GM23248 (cell line): Measurements from ENCODE around the gene ULK4. TPM values are rescaled to one million over a fixed set of nuclear protein-coding genes. Genes with fewer than 3 reads are reported as not detected.

ENCODE experiments used
- DNase-seq: peaks from one replicate; pipeline ENCODE4 v3.0.0-alpha.2; 2015
- H2AFZ ChIP-seq: fragments of 200-600 bp; sonication (generic); 2 replicates; pipeline ENCODE4 v1.6.1; 2016; ENCODE audit warnings: antibody characterized with exemption
- H3F3A ChIP-seq: fragments of 200-600 bp; sonication (generic); 2 replicates; pipeline ENCODE4 v1.6.1; 2016; ENCODE audit warnings: mild to moderate bottlenecking, antibody characterized with exemption, mixed run types; ENCODE audit not compliant: insufficient read depth
- H3K27ac ChIP-seq: fragments of 200-600 bp; sonication (generic); 2 replicates; pipeline ENCODE4 v1.5.1; 2016; ENCODE audit warnings: mild to moderate bottlenecking
- H3K27me3 ChIP-seq: fragments of 200-600 bp; sonication (generic); replicated peaks from 2 replicates; pipeline ENCODE4 v1.6.1; 2016; ENCODE audit warnings: mild to moderate bottlenecking; ENCODE audit not compliant: insufficient read depth
- H3K36me3 ChIP-seq: fragments of 200-600 bp; sonication (generic); 2 replicates; pipeline ENCODE4 v1.6.1; 2016; ENCODE audit warnings: low read depth, mild to moderate bottlenecking
- H3K4me1 ChIP-seq: fragments of 200-600 bp; sonication (generic); 2 replicates; pipeline ENCODE4 v1.6.1; 2016; ENCODE audit warnings: mild to moderate bottlenecking; ENCODE audit not compliant: insufficient read depth
- H3K4me2 ChIP-seq: fragments of 200-600 bp; sonication (generic); one replicate; pipeline ENCODE4 v1.6.1; 2016; ENCODE audit warnings: mild to moderate bottlenecking; ENCODE audit not compliant: unreplicated experiment
- H3K4me3 ChIP-seq: fragments of 200-600 bp; sonication (generic); 2 replicates; pipeline ENCODE4 v1.5.1; 2016; ENCODE audit warnings: mild to moderate bottlenecking
- H3K79me2 ChIP-seq: fragments of 200-600 bp; sonication (generic); 2 replicates; pipeline ENCODE4 v1.6.1; 2016; ENCODE audit warnings: mild to moderate bottlenecking; ENCODE audit not compliant: insufficient read depth
- H3K9ac ChIP-seq: fragments of 200-600 bp; sonication (generic); 2 replicates; pipeline ENCODE4 v1.6.1; 2016; ENCODE audit warnings: mild to moderate bottlenecking
- H3K9me2 ChIP-seq: fragments of 200-600 bp; sonication (generic); 2 replicates; pipeline ENCODE4 v1.6.1; 2016; ENCODE audit warnings: mixed run types, mild to moderate bottlenecking, moderate library complexity; ENCODE audit not compliant: insufficient read depth
- H3K9me3 ChIP-seq: fragments of 200-600 bp; sonication (generic); one replicate; pipeline ENCODE4 v1.6.1; 2017; ENCODE audit warnings: low read depth
- H4K20me1 ChIP-seq: fragments of 200-600 bp; sonication (generic); 2 replicates; pipeline ENCODE4 v1.6.0; 2016; ENCODE audit not compliant: insufficient read depth
- EZH2 ChIP-seq: fragments of 200-600 bp; sonication (generic); IDR thresholded peaks from 2 replicates; pipeline ENCODE4 v1.6.1; 2018; ENCODE audit warnings: antibody characterized with exemption, mild to moderate bottlenecking; ENCODE audit not compliant: insufficient read depth, poor library complexity, severe bottlenecking
- EZH2phosphoT487 ChIP-seq: fragments of 200-600 bp; sonication (generic); IDR thresholded peaks from 2 replicates; pipeline ENCODE4 v1.6.1; 2018; ENCODE audit warnings: antibody characterized with exemption, moderate library complexity, mild to moderate bottlenecking, low read depth; ENCODE audit not compliant: insufficient read depth
- WGBS, 2 experiments: methylation state at CpG; one replicate each; pipeline ENCODE4 v1.1.6; 2015 to 2017; ENCODE audit warnings: low lambda C conversion rate in 2 of 2, low coverage in 1 of 2; ENCODE audit errors: missing lambda C conversion rate in 2 of 2; 5-methylcytosine and 5-hydroxymethylcytosine counted together
- in situ Hi-C: fragments of 300-500 bp; cut with MboI; formaldehyde crosslinking; loops from 2 replicates; pipeline ENCODE4 v1.15.0; 2020
- polyA plus RNA-seq: library from polyadenylated mRNA; unstranded; fragments of >200 nt; fragmentation: Nextera tagmentation; extraction: Ambion mirVana; gene quantifications from 2 replicates; pipeline ENCODE4 v1.2.1, GENCODE V29; 2016
- total RNA-seq: library from RNA; depleted of rRNA; stranded (reverse); fragments of >200 nt; shearing (Covaris generic); gene quantifications from 2 replicates; pipeline ENCODE4 v1.2.3, GENCODE V29; 2014

The ULK4 gene
- total and polyA plus RNA-seq, 2 experiments from 2014 or later = 3.5 to 20.3 TPM

DNA sequence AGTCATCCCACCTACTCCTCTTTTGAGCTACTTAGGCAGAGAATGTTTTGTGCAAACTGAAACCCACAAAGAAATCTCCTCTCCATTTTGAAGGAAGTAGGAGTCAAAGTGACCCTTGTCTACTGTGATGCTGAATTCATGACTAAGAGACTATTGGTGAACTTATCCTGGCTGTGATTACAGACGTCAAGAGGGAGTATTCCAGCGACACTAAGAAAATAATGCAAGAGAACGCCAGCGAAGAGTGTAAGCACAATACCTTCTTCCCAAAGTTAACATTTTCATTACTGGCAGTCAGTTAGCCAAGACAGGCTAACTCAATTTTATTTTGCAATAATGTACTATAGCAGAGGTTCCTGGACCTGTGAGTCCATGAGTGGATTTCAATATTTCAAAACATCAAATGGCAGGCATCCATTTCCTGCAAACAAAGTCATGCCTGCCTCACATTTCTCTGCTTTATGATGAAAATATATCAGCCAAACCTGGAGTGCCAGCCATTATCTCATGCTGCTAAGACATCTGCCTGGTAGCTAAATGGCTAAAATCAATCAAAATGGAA is 703.6 kb downstream of the ULK4 start:
- Histone ChIP-seq H3K27ac (no peak overlapping the region), H3K36me3 (no peaks in the 10 kb centered on the region), H3K4me1 (peaks cover 9% of the 10 kb centered on the region), H4K20me1 (no peaks in the 10 kb centered on the region), H3K9me2 (no peaks in the 10 kb centered on the region), H2AFZ (no peak overlapping the region), H3K9me3 (no peaks in the 10 kb centered on the region), H3K27me3 (no peaks in the 10 kb centered on the region), H3F3A (peaks cover 11% of the 10 kb centered on the region; the same call in 1 of the 2 replicates), H3K4me2 (no peak overlapping the region), H3K9ac (no peak overlapping the region), H3K79me2 (no peaks in the 10 kb centered on the region), H3K4me3 (no peak overlapping the region)
- in situ Hi-C loops = no loop called here
- 92 to 94% methylated on average over 4 of the region's 4 CpGs for WGBS, 2 experiments
- DNase-seq = no peak
- TF ChIP-seq EZH2phosphoT487 = no peak
- TF ChIP-seq EZH2 = no peak

- Histone ChIP-seq H3K9me3 (no peaks in the 10 kb centered on the region), H3K9me2 (no peaks in the 10 kb centered on the region), H3K4me1 (no peaks in the 10 kb centered on the region), H3K27me3 (no peaks in the 10 kb centered on the region), H3K9ac (no peak overlapping the region), H3K4me2 (no peak overlapping the region), H4K20me1 (no peaks in the 10 kb centered on the region), H3F3A (no peaks in the 10 kb centered on the region), H3K36me3 (no peaks in the 10 kb centered on the region), H2AFZ (no peak overlapping the region), H3K4me3 (no peak overlapping the region), H3K79me2 (no peaks in the 10 kb centered on the region), H3K27ac (no peak overlapping the region)
- DNase-seq = no peak
- WGBS, 2 experiments = 75 to 93% methylated on average over 1 of the region's 1 CpG
- TF ChIP-seq EZH2phosphoT487 (no peak), EZH2 (no peak)
- in situ Hi-C loops = no loop called here
Observed at GRCh38 chr3:41251593-41251992, 710.3 kb downstream of the ULK4 start.

GRCh38 chr3:41250825-41251224 is 711.1 kb downstream of the ULK4 start:
- H4K20me1 ChIP-seq = no peaks in the 10 kb centered on the region
- no peak overlapping the region for H3K9ac ChIP-seq
- no peak overlapping the region for H2AFZ ChIP-seq
- H3K9me2 ChIP-seq = no peaks in the 10 kb centered on the region
- TF ChIP-seq EZH2 (no peak), EZH2phosphoT487 (no peak)
- 63 to 69% methylated on average over 2 of the region's 2 CpGs for WGBS, 2 experiments
- no peaks in the 10 kb centered on the region for H3K36me3 ChIP-seq
- H3F3A ChIP-seq = no peaks in the 10 kb centered on the region
- no peaks in the 10 kb centered on the region for H3K4me1 ChIP-seq
- in situ Hi-C loops = no loop called here
- H3K27me3 ChIP-seq = no peaks in the 10 kb centered on the region
- no peaks in the 10 kb centered on the region for H3K9me3 ChIP-seq
- H3K4me2 ChIP-seq = no peak overlapping the region
- H3K27ac ChIP-seq = no peak overlapping the region
- H3K4me3 ChIP-seq = no peak overlapping the region
- no peaks in the 10 kb centered on the region for H3K79me2 ChIP-seq
- DNase-seq = no peak

DNA sequence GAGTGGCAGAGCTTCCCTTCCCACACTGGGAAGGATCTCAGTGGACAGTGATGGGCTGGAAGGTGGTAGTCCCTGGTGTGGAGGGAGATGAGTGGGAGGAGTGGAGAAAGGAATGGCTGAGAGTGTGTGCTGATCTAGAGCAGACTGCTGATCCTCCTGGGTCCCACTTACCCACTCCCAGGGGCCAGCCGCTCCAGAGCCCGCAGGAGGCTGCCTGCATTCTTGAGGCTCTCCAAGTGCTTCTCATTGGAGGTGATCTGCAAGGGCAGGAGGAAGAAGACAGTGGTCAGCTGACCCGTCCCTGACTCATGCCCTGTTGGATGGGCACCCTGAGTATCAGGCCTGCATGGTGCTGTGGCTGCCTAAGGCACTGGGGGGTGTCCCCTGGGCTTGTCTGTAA is 712.6 kb downstream of the ULK4 start:
- in situ Hi-C loops = no loop called here
- H3K9me2 ChIP-seq = no peaks in the 10 kb centered on the region
- no peaks in the 10 kb centered on the region for H3F3A ChIP-seq
- H3K4me1 ChIP-seq = no peaks in the 10 kb centered on the region
- H3K36me3 ChIP-seq = no peaks in the 10 kb centered on the region; the same call in 1 of the 2 replicates
- no peak for TF ChIP-seq EZH2phosphoT487
- no peak for TF ChIP-seq EZH2
- H4K20me1 ChIP-seq = no peaks in the 10 kb centered on the region
- H2AFZ ChIP-seq = no peak overlapping the region
- no peak overlapping the region for H3K4me2 ChIP-seq
- no peaks in the 10 kb centered on the region for H3K27me3 ChIP-seq
- no peaks in the 10 kb centered on the region for H3K79me2 ChIP-seq
- 86 to 90% methylated on average over 3 of the region's 3 CpGs for WGBS, 2 experiments
- no peak overlapping the region for H3K4me3 ChIP-seq
- no peak overlapping the region for H3K9ac ChIP-seq
- no peak for DNase-seq
- no peaks in the 10 kb centered on the region for H3K9me3 ChIP-seq
- H3K27ac ChIP-seq = no peak overlapping the region

DNA sequence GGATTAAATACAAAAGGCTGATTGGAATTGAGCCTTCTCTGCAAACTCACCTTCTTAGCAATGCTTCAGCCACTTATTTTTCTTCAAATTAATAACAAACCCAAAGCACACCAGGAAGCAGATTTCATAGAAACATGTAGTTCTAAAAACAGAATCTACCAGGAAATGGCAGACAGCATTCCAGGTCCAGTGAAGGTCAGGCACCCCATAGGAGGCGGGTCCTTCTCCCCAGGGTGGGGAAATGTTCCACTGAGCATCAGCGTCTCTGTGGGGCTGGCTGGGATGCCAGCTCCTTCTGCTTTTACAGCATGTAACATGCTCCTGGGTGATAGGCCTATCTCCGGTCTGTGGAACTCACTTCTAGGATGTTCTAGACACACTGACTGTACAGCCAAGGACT is 713.4 kb downstream of the ULK4 start:
- Histone ChIP-seq H3K9me3 (no peaks in the 10 kb centered on the region), H3F3A (no peaks in the 10 kb centered on the region), H3K27me3 (no peaks in the 10 kb centered on the region), H3K4me1 (no peaks in the 10 kb centered on the region), H3K9me2 (no peaks in the 10 kb centered on the region), H3K36me3 (no peaks in the 10 kb centered on the region; the same call in 1 of the 2 replicates), H3K4me3 (no peak overlapping the region), H4K20me1 (no peaks in the 10 kb centered on the region), H3K27ac (no peak overlapping the region), H3K79me2 (no peaks in the 10 kb centered on the region), H3K9ac (no peak overlapping the region), H2AFZ (no peak overlapping the region), H3K4me2 (no peak overlapping the region)
- TF ChIP-seq EZH2phosphoT487 = no peak
- no peak for TF ChIP-seq EZH2
- no peak for DNase-seq
- in situ Hi-C loops = no loop called here
- WGBS, 2 experiments = 76 to 87% methylated on average over 3 of the region's 3 CpGs
